Bronchial epithelial cell (primary cell): Measurements from ENCODE around the gene RBX1. TPM values are rescaled to one million over a fixed set of nuclear protein-coding genes. Genes with fewer than 3 reads are reported as not detected.
A peak's percentile ranks its signal among the peaks of the same experiment; 100 is the strongest.

ENCODE experiments used
- DNase-seq: peaks from one replicate; pipeline ENCODE4 v3.0.0-alpha.2; 2010; ENCODE audit warnings: low read depth
- FAIRE-seq: peaks from 2 replicates; lab custom pipeline; 2011; peaks lifted over from hg19 to GRCh38; lab: Jason Lieb, UNC
- H3K27me3 ChIP-seq: 2 replicates; pipeline ENCODE4 v1.5.1; 2011; ENCODE audit warnings: low read length; ENCODE audit not compliant: control insufficient read depth, insufficient read depth
- H3K36me3 ChIP-seq: 2 replicates; pipeline ENCODE4 v1.5.1; 2011; ENCODE audit warnings: low read length; ENCODE audit not compliant: control insufficient read depth, insufficient read depth
- H3K4me3 ChIP-seq: 2 replicates; pipeline ENCODE4 v1.5.1; 2011; ENCODE audit warnings: mild to moderate bottlenecking, low read depth, low read length, control low read depth
- total RNA-seq: library from RNA; depleted of rRNA; stranded (reverse); fragments of >200 nt; gene quantifications from 2 replicates; pipeline ENCODE4 v1.2.1, GENCODE V29; 2014
- TF ChIP-seq, protein P1 (sequence below): IDR thresholded peaks from 2 replicates; pipeline ENCODE4 v1.5.1; 2011; ENCODE audit warnings: mild to moderate bottlenecking, moderate library complexity, low read length, control low read depth, inconsistent platforms; ENCODE audit not compliant: insufficient read depth, severe bottlenecking

RBX1 gene
- total RNA-seq, 1 donor from 2014 or later = 35.8 TPM

DNA sequence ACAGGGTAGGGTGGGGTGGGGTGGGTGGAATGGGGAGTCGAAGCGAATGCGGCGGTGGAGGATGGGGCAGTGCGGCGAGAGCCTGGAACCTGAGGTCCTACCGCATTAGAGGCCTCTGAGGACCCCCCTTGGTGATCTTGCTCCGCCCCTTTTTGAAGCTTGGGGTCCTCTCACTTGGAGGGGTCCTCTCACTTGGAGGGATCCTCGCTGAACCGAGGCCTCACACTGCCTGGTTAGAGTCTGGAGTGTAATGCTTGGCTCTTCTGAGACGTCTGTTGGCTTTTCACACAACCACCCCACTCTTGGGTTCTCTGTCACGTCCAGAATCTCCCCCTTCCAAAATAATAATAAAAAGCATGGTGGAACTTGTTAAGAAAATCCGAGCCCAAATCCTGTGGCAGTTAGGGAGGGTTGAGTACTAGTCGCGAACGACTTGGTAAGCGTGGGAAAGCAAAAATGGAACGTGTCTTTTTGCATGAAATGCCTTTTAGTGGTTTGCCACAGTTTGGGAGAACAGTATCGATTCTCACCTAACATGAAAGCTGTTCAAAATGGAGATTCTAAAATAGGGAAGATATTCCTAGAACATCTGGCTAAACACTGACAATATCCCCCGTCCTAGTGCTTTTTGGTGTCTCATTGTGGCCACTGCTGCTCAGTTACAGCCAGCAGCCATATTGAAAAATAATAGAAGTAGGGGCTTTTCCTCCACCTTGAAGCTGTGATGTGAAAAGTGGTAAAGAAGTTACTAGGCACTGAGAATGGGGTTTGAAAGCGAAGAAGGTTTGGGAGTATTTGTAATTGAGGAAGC lies 822 bp downstream of the RBX1 start:
- DNase-seq = peak; percentile 17
- FAIRE-seq = no peak
- Histone ChIP-seq H3K4me3 (peak overlapping the region; percentile 69), H3K36me3 (peaks cover 6% of the 10 kb centered on the region), H3K27me3 (no peaks in the 10 kb centered on the region)
- TF ChIP-seq, protein P1, sequence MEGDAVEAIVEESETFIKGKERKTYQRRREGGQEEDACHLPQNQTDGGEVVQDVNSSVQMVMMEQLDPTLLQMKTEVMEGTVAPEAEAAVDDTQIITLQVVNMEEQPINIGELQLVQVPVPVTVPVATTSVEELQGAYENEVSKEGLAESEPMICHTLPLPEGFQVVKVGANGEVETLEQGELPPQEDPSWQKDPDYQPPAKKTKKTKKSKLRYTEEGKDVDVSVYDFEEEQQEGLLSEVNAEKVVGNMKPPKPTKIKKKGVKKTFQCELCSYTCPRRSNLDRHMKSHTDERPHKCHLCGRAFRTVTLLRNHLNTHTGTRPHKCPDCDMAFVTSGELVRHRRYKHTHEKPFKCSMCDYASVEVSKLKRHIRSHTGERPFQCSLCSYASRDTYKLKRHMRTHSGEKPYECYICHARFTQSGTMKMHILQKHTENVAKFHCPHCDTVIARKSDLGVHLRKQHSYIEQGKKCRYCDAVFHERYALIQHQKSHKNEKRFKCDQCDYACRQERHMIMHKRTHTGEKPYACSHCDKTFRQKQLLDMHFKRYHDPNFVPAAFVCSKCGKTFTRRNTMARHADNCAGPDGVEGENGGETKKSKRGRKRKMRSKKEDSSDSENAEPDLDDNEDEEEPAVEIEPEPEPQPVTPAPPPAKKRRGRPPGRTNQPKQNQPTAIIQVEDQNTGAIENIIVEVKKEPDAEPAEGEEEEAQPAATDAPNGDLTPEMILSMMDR = no peak

DNA sequence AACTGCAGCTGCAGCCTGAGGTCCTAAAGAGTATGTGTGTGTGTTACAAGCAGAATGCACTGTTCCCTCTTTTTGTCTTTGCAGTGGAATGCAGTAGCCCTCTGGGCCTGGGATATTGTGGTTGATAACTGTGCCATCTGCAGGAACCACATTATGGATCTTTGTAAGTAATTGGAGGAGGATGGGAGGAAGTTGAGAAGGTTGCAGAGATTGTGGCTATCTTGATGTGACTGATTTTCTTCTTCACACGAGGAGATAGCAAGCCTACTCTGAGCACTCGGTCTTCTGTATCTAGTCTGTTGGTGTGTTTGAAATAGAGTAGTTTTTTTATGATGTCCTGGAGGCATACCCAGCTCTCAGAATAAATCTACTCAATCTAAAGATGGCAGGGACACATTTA lies 2.3 kb downstream of the RBX1 start:
- DNase-seq = no peak
- FAIRE-seq = no peak
- Histone ChIP-seq H3K27me3 (no peaks in the 10 kb centered on the region), H3K4me3 (no peak overlapping the region), H3K36me3 (peaks cover 6% of the 10 kb centered on the region)
- TF ChIP-seq, protein P1 = no peak

DNA sequence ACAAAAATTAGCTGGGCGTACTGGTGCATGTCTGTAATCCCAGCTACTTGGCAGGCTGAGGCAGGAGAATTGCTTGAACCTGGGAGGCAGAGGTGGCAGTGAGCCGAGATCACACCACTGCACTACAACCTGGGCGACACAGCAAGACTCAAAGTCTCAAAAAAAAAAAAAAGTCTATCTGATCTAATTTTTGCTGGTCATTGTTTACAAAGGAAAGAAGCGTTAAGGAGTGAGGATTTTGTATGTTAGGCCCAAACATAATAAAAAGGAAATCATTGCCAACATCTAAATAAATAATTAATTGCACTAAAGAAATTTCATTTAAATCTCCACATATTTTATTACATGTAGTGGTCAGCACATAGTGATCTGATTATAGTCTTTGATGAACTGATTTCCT lies 2.9 kb downstream of the RBX1 start:
- Histone ChIP-seq H3K4me3 (no peak overlapping the region), H3K36me3 (peaks cover 7% of the 10 kb centered on the region), H3K27me3 (no peaks in the 10 kb centered on the region)
- FAIRE-seq (no peak), DNase-seq (no peak)
- TF ChIP-seq, protein P1 = no peak

DNA sequence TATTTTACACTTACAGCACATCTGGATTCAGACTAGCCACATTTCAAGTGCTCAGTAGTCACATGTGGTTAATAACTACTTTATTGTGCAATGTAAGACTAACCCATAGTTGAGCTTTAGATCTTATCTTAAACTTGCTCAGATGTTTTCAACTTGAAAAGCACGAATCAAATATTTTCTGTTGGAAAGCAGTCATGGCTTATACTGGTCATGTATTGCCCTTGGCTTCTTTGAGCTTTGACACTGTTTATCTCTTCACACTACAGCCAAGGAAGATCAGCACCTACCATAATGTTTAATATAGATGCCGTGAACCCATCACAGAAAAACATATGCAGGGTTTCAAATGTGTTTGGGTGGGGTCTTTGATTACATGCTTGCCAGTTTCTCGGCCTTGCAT lies 4.4 kb downstream of the RBX1 start:
- DNase-seq (no peak), FAIRE-seq (no peak)
- Histone ChIP-seq H3K27me3 (no peaks in the 10 kb centered on the region), H3K36me3 (peaks cover 9% of the 10 kb centered on the region), H3K4me3 (no peak overlapping the region)
- TF ChIP-seq, protein P1 = no peak

DNA sequence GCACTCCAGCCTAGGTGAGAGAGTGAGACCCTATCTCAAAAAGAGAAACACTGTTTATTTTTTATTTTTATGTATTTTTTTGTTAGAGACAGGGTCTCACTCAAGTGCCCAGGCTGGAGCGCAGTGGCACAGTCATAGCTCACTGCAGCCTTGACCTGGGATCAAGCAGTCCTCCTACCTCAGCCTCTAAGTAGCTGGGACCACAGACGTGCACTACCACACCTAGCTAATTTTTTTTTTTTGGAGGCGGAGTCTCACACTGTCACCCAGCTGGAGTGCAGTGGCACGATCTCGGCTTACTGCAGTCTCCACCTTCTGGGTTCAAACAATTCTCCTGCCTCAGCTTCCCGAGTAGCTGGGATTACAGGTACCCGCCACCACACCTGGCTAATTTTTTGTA lies 6.4 kb downstream of the RBX1 start:
- Histone ChIP-seq H3K4me3 (no peak overlapping the region), H3K36me3 (peaks cover 12% of the 10 kb centered on the region), H3K27me3 (no peaks in the 10 kb centered on the region)
- DNase-seq (no peak), FAIRE-seq (no peak)
- TF ChIP-seq, protein P1 = no peak
